SK-N-SH (cell line): ENCODE measurements around the gene UBA5. TPM values are rescaled to one million over a fixed set of nuclear protein-coding genes. Genes with fewer than 3 reads are reported as not detected.

ENCODE experiments used
- CTCF ChIA-PET: fragments of 300-600, 350-600 bp; formaldehyde crosslinking; extraction: SDS; loops from one replicate; lab custom pipeline; 2021; lab: Yijun Ruan, JAX
- POLR2A ChIA-PET: fragments of 350-600 bp; sonication (Branson Sonifier 250); formaldehyde crosslinking; extraction: SDS; loops from one replicate; lab custom pipeline; 2020; ENCODE audit warnings: antibody characterized with exemption, inconsistent platforms; lab: Yijun Ruan, JAX
- DNase-seq: peaks from one replicate; pipeline ENCODE4 v3.0.0; 2012
- H2AFZ ChIP-seq: fragments of 200-600 bp; sonication (generic); 2 replicates; pipeline ENCODE4 v1.8.1; 2016; ENCODE audit warnings: antibody characterized with exemption, mild to moderate bottlenecking, low read depth
- H3F3A ChIP-seq: fragments of 200-600 bp; sonication (generic); replicated peaks from 2 replicates; pipeline ENCODE3; 2016; ENCODE audit warnings: antibody characterized with exemption, mild to moderate bottlenecking; ENCODE audit not compliant: insufficient read depth
- H3K27ac ChIP-seq, 2 experiments: fragments of 200-500 bp in 1 of 2; fragments of 200-600 bp in 1 of 2; sonication (Bioruptor generic) in 1 of 2; sonication (generic), shearing (Covaris generic) in 1 of 2; 2 replicates each; pipeline versions ENCODE4 v1.5.1 to v1.6.1; 2014 to 2016; ENCODE audit warnings: low read depth in 2 of 2, inconsistent platforms in 1 of 2, low read length in 1 of 2, mild to moderate bottlenecking in 1 of 2, mixed read lengths in 1 of 2
- H3K27me3 ChIP-seq: fragments of 200-600 bp; sonication (generic), shearing (Covaris generic); 2 replicates; pipeline ENCODE4 v1.6.1; 2016; ENCODE audit warnings: mixed run types; ENCODE audit not compliant: insufficient read depth
- H3K36me3 ChIP-seq, 2 experiments: fragments of 200-500 bp in 1 of 2; fragments of 200-600 bp in 1 of 2; sonication (Bioruptor generic) in 1 of 2; sonication (generic) in 1 of 2; replicated peaks in 1 of 2; 2 replicates each; pipeline versions ENCODE3 to v1.5.1; 2014 to 2016; ENCODE audit warnings: low read length in 1 of 2, mild to moderate bottlenecking in 1 of 2; ENCODE audit not compliant: insufficient read depth in 2 of 2, control insufficient read depth in 1 of 2
- H3K4me1 ChIP-seq, 2 experiments: fragments of 200-500 bp in 1 of 2; fragments of 200-600 bp in 1 of 2; sonication (Bioruptor generic) in 1 of 2; sonication (generic), shearing (Covaris generic) in 1 of 2; 2 replicates each; pipeline versions ENCODE4 v1.5.1 to v1.6.1; 2014 to 2016; ENCODE audit warnings: low read depth in 1 of 2, low read length in 1 of 2, mixed run types in 1 of 2; ENCODE audit not compliant: insufficient read depth in 2 of 2, control insufficient read depth in 1 of 2
- H3K4me2 ChIP-seq: fragments of 200-600 bp; sonication (generic), shearing (Covaris generic); 2 replicates; pipeline ENCODE4 v1.6.1; 2017; ENCODE audit warnings: mixed run types
- H3K4me3 ChIP-seq, 2 experiments: fragments of 200-500 bp in 1 of 2; fragments of 200-600 bp in 1 of 2; sonication (Bioruptor generic) in 1 of 2; sonication (generic), shearing (Covaris generic) in 1 of 2; 2 replicates each; pipeline versions ENCODE4 v1.5.1 to v1.8.1; 2014 to 2016; ENCODE audit warnings: low read depth in 2 of 2, inconsistent platforms in 1 of 2, low read length in 1 of 2, mild to moderate bottlenecking in 1 of 2, mixed read lengths in 1 of 2, moderate library complexity in 1 of 2
- H3K79me2 ChIP-seq: fragments of 200-600 bp; sonication (generic); 2 replicates; pipeline ENCODE4 v1.8.1; 2017; ENCODE audit warnings: mild to moderate bottlenecking; ENCODE audit not compliant: insufficient read depth
- H3K9ac ChIP-seq: fragments of 200-600 bp; sonication (generic); 2 replicates; pipeline ENCODE4 v1.6.1; 2017; ENCODE audit warnings: mixed run types
- H3K9me2 ChIP-seq: fragments of 200-600 bp; sonication (generic); 2 replicates; pipeline ENCODE4 v1.6.1; 2017; ENCODE audit warnings: mixed run types
- H3K9me3 ChIP-seq: fragments of 200-600 bp; sonication (generic); 2 replicates; pipeline ENCODE4 v1.6.1; 2017; ENCODE audit warnings: mixed run types, mild to moderate bottlenecking, moderate library complexity
- H4K20me1 ChIP-seq: fragments of 200-600 bp; sonication (generic); 2 replicates; pipeline ENCODE4 v1.6.1; 2017; ENCODE audit warnings: mild to moderate bottlenecking, mixed run types; ENCODE audit not compliant: insufficient read depth
- CHD2 ChIP-seq: fragments of 150-350 bp; IDR thresholded peaks from 2 replicates; pipeline ENCODE4 v1.6.1; 2018; ENCODE audit warnings: low read length; ENCODE audit not compliant: partially characterized antibody
- CTCF ChIP-seq: fragments of 200-600 bp; sonication (generic); IDR thresholded peaks from 2 replicates; pipeline ENCODE4 v1.6.1; 2017; ENCODE audit warnings: antibody characterized with exemption, mild to moderate bottlenecking, moderate library complexity
- EP300 ChIP-seq, 2 experiments: IDR thresholded peaks; 2 replicates each; pipeline versions ENCODE4 v1.4.0 to v1.6.1; 2012; ENCODE audit warnings: borderline replicate concordance in 1 of 2, low read depth in 1 of 2, low read length in 1 of 2
- EZH2phosphoT487 ChIP-seq: fragments of 200-600 bp; sonication (generic); IDR thresholded peaks from 2 replicates; pipeline ENCODE4 v1.6.1; 2017; ENCODE audit warnings: low read depth, mixed run types, mild to moderate bottlenecking, antibody characterized with exemption, moderate library complexity, borderline replicate concordance
- FOSL2 ChIP-seq: IDR thresholded peaks from 2 replicates; pipeline ENCODE4 v1.4.0; 2012; ENCODE audit warnings: low read depth, mild to moderate bottlenecking, moderate library complexity, borderline replicate concordance
- FOXM1 ChIP-seq: IDR thresholded peaks from 2 replicates; pipeline ENCODE4 v1.4.0; 2012; ENCODE audit warnings: low read depth, mild to moderate bottlenecking
- GABPA ChIP-seq: IDR thresholded peaks from 2 replicates; pipeline ENCODE4 v1.4.0; 2012; ENCODE audit warnings: low read depth, mild to moderate bottlenecking
- GATA2 ChIP-seq: sonication (generic); formaldehyde crosslinking; IDR thresholded peaks from 2 replicates; pipeline ENCODE4 v1.5.0; 2020; ENCODE audit warnings: mild to moderate bottlenecking, missing genetic modification reagents
- JUND ChIP-seq: IDR thresholded peaks from 2 replicates; pipeline ENCODE4 v1.4.0; 2012
- NRF1 ChIP-seq: IDR thresholded peaks from 2 replicates; pipeline ENCODE4 v1.6.1; 2012; ENCODE audit warnings: low read depth, mild to moderate bottlenecking, low read length
- PBX3 ChIP-seq: IDR thresholded peaks from 2 replicates; pipeline ENCODE4; 2012
- POLR2AphosphoS5 ChIP-seq: IDR thresholded peaks from 2 replicates; pipeline ENCODE4 v1.6.1; 2012; ENCODE audit warnings: low read depth, low read length
- RAD21 ChIP-seq: IDR thresholded peaks from 2 replicates; pipeline ENCODE4 v1.6.1; 2012; ENCODE audit warnings: mild to moderate bottlenecking, low read length
- RCOR1 ChIP-seq: fragments of 150-350 bp; IDR thresholded peaks from 2 replicates; pipeline ENCODE4 v1.6.1; 2017; ENCODE audit warnings: antibody characterized with exemption, low read length
- RFX5 ChIP-seq: IDR thresholded peaks from 2 replicates; pipeline ENCODE4 v1.6.1; 2012; ENCODE audit warnings: mild to moderate bottlenecking, improper control_type of control experiment, low read length
- SMC3 ChIP-seq: IDR thresholded peaks from 2 replicates; pipeline ENCODE4 v1.6.1; 2012; ENCODE audit warnings: low read depth, low read length, improper control_type of control experiment
- TAF1 ChIP-seq: IDR thresholded peaks from 2 replicates; pipeline ENCODE4 v1.6.1; 2012; ENCODE audit warnings: low read depth, mild to moderate bottlenecking, low read length, moderate library complexity, borderline replicate concordance
- TCF12 ChIP-seq: IDR thresholded peaks from 2 replicates; pipeline ENCODE4 v1.4.0; 2012
- USF1 ChIP-seq: IDR thresholded peaks from 2 replicates; pipeline ENCODE4 v1.4.0; 2012; ENCODE audit warnings: low read depth, borderline replicate concordance
- USF2 ChIP-seq: fragments of 150-350 bp; IDR thresholded peaks from 2 replicates; pipeline ENCODE4 v1.6.1; 2017; ENCODE audit warnings: antibody characterized with exemption, low read length, low read depth, borderline replicate concordance
- YY1 ChIP-seq: IDR thresholded peaks from 2 replicates; pipeline ENCODE4 v1.4.0; 2012; ENCODE audit warnings: low read depth, mild to moderate bottlenecking
- WGBS: methylation state at CpG from one replicate; pipeline ENCODE4 v1.1.6; 2017; ENCODE audit warnings: low lambda C conversion rate; 5-methylcytosine and 5-hydroxymethylcytosine counted together
- polyA plus RNA-seq, 3 experiments: library from polyadenylated mRNA; depleted of rRNA; stranded (reverse); fragments of >200 nt; gene quantifications; 2 replicates each; pipeline ENCODE4 v1.2.3, GENCODE V29; 2012
- TF ChIP-seq, protein P1 (sequence below): IDR thresholded peaks from 2 replicates; pipeline ENCODE4 v1.4.0; 2012; ENCODE audit warnings: low read depth, borderline replicate concordance

The UBA5 gene
- polyA plus RNA-seq, 1 of the 3 experiments (the other 2 are of a cell fraction): 38.3 TPM

- TF ChIP-seq CTCF (no peak), USF1 (no peak), NRF1 (no peak), YY1 (no peak), PBX3 (peak; percentile 62), USF2 (no peak), SMC3 (no peak), RCOR1 (no peak), FOSL2 (peak; percentile 79; the same call in 1 of the 2 replicates), EP300 (IDR thresholded peaks at IDR 0.05; ENCODE audit: borderline replicate concordance in 1 of 2, low read depth in 1 of 2, low read length in 1 of 2) (peak in 1 of 2 experiments; percentile 56; a peak in 1 of 4 replicates), CHD2 (no peak), TCF12 (peak; percentile 55), GATA2 (CRISPR knock-in tag) (no peak), JUND (peak; percentile 87)
- TF ChIP-seq, protein P1, sequence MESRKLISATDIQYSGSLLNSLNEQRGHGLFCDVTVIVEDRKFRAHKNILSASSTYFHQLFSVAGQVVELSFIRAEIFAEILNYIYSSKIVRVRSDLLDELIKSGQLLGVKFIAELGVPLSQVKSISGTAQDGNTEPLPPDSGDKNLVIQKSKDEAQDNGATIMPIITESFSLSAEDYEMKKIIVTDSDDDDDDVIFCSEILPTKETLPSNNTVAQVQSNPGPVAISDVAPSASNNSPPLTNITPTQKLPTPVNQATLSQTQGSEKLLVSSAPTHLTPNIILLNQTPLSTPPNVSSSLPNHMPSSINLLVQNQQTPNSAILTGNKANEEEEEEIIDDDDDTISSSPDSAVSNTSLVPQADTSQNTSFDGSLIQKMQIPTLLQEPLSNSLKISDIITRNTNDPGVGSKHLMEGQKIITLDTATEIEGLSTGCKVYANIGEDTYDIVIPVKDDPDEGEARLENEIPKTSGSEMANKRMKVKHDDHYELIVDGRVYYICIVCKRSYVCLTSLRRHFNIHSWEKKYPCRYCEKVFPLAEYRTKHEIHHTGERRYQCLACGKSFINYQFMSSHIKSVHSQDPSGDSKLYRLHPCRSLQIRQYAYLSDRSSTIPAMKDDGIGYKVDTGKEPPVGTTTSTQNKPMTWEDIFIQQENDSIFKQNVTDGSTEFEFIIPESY: no peak
- TF ChIP-seq, all 33 proteins: peak for 6
These were observed 30.2 kb upstream of the UBA5 start (continued) for GRCh38 chr3:132629928-132630327.

DNA sequence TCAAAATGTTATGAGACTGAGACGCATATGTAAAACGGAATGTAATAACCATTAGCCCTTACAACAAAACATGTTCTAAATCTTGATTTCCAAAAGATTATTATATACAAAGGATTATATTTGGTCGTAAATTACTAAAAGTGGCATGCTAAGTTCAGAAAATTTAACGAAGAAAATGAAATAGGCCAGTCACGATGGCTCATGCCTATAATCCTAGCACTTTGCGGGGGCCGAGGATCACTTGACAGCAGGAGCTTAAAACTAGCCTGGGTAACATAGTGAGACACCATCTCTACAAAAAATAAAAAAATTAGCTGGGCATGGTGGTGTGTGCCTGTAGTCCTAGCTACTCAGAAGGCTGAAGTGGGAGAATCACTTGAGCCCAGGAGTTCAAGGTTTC is 29.5 kb upstream of the UBA5 start:
- Histone ChIP-seq H3K36me3 (peaks cover 4 to 27% of the 10 kb centered on the region in 2 experiments), H3K9me3 (no peaks in the 10 kb centered on the region)
- DNase-seq: no peak
- no peak for TF ChIP-seq YY1
- no peak for TF ChIP-seq GABPA
- no peak for TF ChIP-seq FOXM1
- no peak for TF ChIP-seq RFX5
- TF ChIP-seq FOSL2: no peak
- no peak for TF ChIP-seq EZH2phosphoT487
- no peak for TF ChIP-seq POLR2AphosphoS5
- TF ChIP-seq SMC3: no peak
- no peak for TF ChIP-seq NRF1
- TF ChIP-seq TAF1: no peak
- TF ChIP-seq USF2: no peak
- no peak for TF ChIP-seq RAD21
- TF ChIP-seq JUND: no peak
- TF ChIP-seq GATA2 (CRISPR knock-in tag): no peak
- TF ChIP-seq, all 33 proteins: peak for 0
- Histone ChIP-seq H3K4me2 (0 out of 2 replicates have a peak overlapping the region, but pooled peaks have one; percentile 30), H3K27ac (peak overlapping the region in 1 of 2 experiments; percentile 99; a peak in 2 of 4 replicates), H3K4me1 (peaks cover 0 to 17% of the 10 kb centered on the region in 2 experiments; a peak in 3 of 4 replicates), H3K27me3 (no peaks in the 10 kb centered on the region), H3K9ac (no peak overlapping the region), H3K4me3 (no peak overlapping the region), H3K9me2 (no peaks in the 10 kb centered on the region), H3F3A (peaks cover 19% of the 10 kb centered on the region), H3K79me2 (no peaks in the 10 kb centered on the region), H4K20me1 (no peaks in the 10 kb centered on the region), H2AFZ (peak overlapping the region; percentile 73; the same call in 1 of the 2 replicates)
- ChIA-PET POLR2A (no interaction called here), CTCF (interaction anchor here (1.3 to 2.9 kb wide), 3 partner anchors 12 to 95 kb away, joined by 3 to 16 read pairs (median 4); no protein-coding TSS in a partner anchor)
- WGBS: 95% methylated on average over 7 of the region's 7 CpGs
